A549 (cell line): ENCODE data around the gene OBSL1.

Experiments
- BHLHE40 ChIP-seq: IDR thresholded peaks from 2 replicates; pipeline ENCODE4 v1.6.1; 2012; ENCODE audit warnings: low read depth, low read length, inconsistent platforms
- EP300 ChIP-seq, 2 experiments: fragments of >200 bp; sonication (Bioruptor Twin); formaldehyde crosslinking; IDR thresholded peaks; 2 replicates in 1 of 2; 3 replicates in 1 of 2; pipeline ENCODE4 v1.6.1; 2016 to 2017
- HDAC2 ChIP-seq: fragments of 200-600 bp; sonication (generic); IDR thresholded peaks from 2 replicates; pipeline ENCODE4 v1.6.1; 2016
- POLR2A ChIP-seq: IDR thresholded peaks from 2 replicates; pipeline ENCODE4 v1.6.1; 2012; ENCODE audit warnings: mild to moderate bottlenecking, low read length
- RAD21 ChIP-seq, 2 experiments: fragments of >200 bp in 1 of 2; sonication (Bioruptor Twin) in 1 of 2; formaldehyde crosslinking in 1 of 2; IDR thresholded peaks in 1 of 2; conservative IDR thresholded peaks in 1 of 2; 2 replicates in 1 of 2; 3 replicates in 1 of 2; pipeline ENCODE4 v1.6.1; 2012 to 2018; ENCODE audit warnings: inconsistent platforms in 1 of 2
- TP53 ChIP-seq: fragments of 250-450 bp; sonication (Bioruptor Pico); IDR thresholded peaks from 2 replicates; pipeline ENCODE4 v1.5.0; 2021; ENCODE audit warnings: mild to moderate bottlenecking, moderate library complexity
- TF ChIP-seq, protein P1 (sequence below): fragments of >200 bp; sonication (Bioruptor Twin); formaldehyde crosslinking; IDR thresholded peaks from 3 replicates; pipeline ENCODE4 v1.5.1; 2016
- TF ChIP-seq, protein P2 (sequence below): fragments of 250-450 bp; sonication (Bioruptor Pico); IDR thresholded peaks from 2 replicates; pipeline ENCODE4 v1.5.0; 2021; ENCODE audit warnings: mild to moderate bottlenecking, moderate library complexity, borderline replicate concordance

DNA sequence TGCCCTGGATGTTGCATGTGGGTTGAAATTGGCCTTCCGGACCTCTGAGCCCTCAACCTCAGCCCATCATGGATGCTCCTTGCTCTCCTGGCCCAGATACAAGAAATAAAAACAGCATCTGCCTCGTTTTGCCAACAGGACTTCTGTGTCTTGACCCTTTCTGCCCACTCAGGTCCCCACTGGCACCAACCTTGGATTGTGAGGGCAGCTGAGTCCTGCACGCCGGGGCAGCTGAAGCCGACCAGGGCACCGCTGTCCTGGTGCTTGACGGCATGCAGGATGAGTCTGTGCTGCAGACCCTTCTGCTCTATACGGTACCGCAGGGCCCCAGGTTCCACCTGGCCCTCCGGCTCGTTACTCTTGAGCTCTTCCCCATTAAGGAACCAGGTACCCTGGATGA lies 4.7 kb downstream of the OBSL1 start:
- TF ChIP-seq RAD21 (conservative IDR thresholded peaks at IDR 0.05 in 1 of 2, IDR thresholded peaks at IDR 0.05 in 1 of 2) (no peak), HDAC2 (no peak), TP53 (CRISPR knock-in tag) (no peak), EP300 (IDR thresholded peaks at IDR 0.05) (no peak), POLR2A (no peak), BHLHE40 (no peak)
- TF ChIP-seq, protein P1, sequence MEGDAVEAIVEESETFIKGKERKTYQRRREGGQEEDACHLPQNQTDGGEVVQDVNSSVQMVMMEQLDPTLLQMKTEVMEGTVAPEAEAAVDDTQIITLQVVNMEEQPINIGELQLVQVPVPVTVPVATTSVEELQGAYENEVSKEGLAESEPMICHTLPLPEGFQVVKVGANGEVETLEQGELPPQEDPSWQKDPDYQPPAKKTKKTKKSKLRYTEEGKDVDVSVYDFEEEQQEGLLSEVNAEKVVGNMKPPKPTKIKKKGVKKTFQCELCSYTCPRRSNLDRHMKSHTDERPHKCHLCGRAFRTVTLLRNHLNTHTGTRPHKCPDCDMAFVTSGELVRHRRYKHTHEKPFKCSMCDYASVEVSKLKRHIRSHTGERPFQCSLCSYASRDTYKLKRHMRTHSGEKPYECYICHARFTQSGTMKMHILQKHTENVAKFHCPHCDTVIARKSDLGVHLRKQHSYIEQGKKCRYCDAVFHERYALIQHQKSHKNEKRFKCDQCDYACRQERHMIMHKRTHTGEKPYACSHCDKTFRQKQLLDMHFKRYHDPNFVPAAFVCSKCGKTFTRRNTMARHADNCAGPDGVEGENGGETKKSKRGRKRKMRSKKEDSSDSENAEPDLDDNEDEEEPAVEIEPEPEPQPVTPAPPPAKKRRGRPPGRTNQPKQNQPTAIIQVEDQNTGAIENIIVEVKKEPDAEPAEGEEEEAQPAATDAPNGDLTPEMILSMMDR: no peak
- TF ChIP-seq, protein P2, sequence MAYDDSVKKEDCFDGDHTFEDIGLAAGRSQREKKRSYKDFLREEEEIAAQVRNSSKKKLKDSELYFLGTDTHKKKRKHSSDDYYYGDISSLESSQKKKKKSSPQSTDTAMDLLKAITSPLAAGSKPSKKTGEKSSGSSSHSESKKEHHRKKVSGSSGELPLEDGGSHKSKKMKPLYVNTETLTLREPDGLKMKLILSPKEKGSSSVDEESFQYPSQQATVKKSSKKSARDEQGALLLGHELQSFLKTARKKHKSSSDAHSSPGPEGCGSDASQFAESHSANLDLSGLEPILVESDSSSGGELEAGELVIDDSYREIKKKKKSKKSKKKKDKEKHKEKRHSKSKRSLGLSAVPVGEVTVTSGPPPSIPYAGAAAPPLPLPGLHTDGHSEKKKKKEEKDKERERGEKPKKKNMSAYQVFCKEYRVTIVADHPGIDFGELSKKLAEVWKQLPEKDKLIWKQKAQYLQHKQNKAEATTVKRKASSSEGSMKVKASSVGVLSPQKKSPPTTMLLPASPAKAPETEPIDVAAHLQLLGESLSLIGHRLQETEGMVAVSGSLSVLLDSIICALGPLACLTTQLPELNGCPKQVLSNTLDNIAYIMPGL (CRISPR knock-in tag): no peak
